Suprapubic skin (tissue), 3 donors: ENCODE results near the gene SLC11A2.

ENCODE experiments used
- POLR2AphosphoS5 ChIP-seq, 3 donors: sonication (generic); formaldehyde crosslinking; IDR thresholded peaks; one replicate each; pipeline ENCODE4 v1.6.1; 2017; ENCODE audit warnings: antibody characterized with exemption in 3 of 3
- TF ChIP-seq, protein P1 (sequence below), 2 donors: fragments of 200-600 bp in 1 of 2; fragments of 450-650 bp in 1 of 2; sonication (generic) in 1 of 2; IDR thresholded peaks; one replicate each; pipeline ENCODE4 v1.5.1; 2016 to 2019; ENCODE audit warnings: antibody characterized with exemption in 2 of 2, mild to moderate bottlenecking in 1 of 2, moderate library complexity in 1 of 2

- TF ChIP-seq, protein P1, sequence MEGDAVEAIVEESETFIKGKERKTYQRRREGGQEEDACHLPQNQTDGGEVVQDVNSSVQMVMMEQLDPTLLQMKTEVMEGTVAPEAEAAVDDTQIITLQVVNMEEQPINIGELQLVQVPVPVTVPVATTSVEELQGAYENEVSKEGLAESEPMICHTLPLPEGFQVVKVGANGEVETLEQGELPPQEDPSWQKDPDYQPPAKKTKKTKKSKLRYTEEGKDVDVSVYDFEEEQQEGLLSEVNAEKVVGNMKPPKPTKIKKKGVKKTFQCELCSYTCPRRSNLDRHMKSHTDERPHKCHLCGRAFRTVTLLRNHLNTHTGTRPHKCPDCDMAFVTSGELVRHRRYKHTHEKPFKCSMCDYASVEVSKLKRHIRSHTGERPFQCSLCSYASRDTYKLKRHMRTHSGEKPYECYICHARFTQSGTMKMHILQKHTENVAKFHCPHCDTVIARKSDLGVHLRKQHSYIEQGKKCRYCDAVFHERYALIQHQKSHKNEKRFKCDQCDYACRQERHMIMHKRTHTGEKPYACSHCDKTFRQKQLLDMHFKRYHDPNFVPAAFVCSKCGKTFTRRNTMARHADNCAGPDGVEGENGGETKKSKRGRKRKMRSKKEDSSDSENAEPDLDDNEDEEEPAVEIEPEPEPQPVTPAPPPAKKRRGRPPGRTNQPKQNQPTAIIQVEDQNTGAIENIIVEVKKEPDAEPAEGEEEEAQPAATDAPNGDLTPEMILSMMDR (IDR thresholded peaks at IDR 0.05): no peak
- no peak for TF ChIP-seq POLR2AphosphoS5 (IDR thresholded peaks at IDR 0.05)
These were observed 27.1 kb downstream of the SLC11A2 start for GRCh38 chr12:50999093-50999492.
